ENCODE data around the gene C6orf15.

The C6orf15 gene

GRCh38 chr6:31143148-31143547 is 30.8 kb upstream of the C6orf15 start:
- Histone ChIP-seq H2AFZ (ENCODE audit: low read length) (no peak overlapping the region), H3K4me2 (ENCODE audit: low read depth, low read length, poor library complexity, severe bottlenecking) (no peak overlapping the region), H3K79me2 (ENCODE audit: insufficient read depth, low read length) (no peaks in the 10 kb centered on the region)

GRCh38 chr6:31142361-31142761 is 30.0 kb upstream of the C6orf15 start:
- no peak overlapping the region for H3K9ac ChIP-seq (ENCODE audit: low read depth, low read length, poor library complexity, severe bottlenecking)
- H4K20me1 ChIP-seq (ENCODE audit: insufficient read depth, low read length, poor library complexity, severe bottlenecking) = no peaks in the 10 kb centered on the region
- no peaks in the 10 kb centered on the region for H3K36me3 ChIP-seq (ENCODE audit: insufficient read depth, low read length)
- H3K4me3 ChIP-seq (ENCODE audit: low read length, poor library complexity, severe bottlenecking) = no peak overlapping the region
- no peak overlapping the region for H2AFZ ChIP-seq (ENCODE audit: low read length)
- H3K79me2 ChIP-seq (ENCODE audit: insufficient read depth, low read length) = no peaks in the 10 kb centered on the region
- no peaks in the 10 kb centered on the region for H3F3A ChIP-seq (ENCODE audit: low read depth)
- H3K9me2 ChIP-seq (replicated peaks; ENCODE audit: low read depth, low read length) = no peaks in the 10 kb centered on the region
- no peaks in the 10 kb centered on the region for H3K9me3 ChIP-seq (ENCODE audit: insufficient read depth, low read depth, low read length)
- H3K4me1 ChIP-seq (ENCODE audit: insufficient read depth, low read length, poor library complexity, severe bottlenecking) = peaks cover 3% of the 10 kb centered on the region
- no peaks in the 10 kb centered on the region for H3K27me3 ChIP-seq (ENCODE audit: insufficient read depth, low read length, poor library complexity, severe bottlenecking)
- H3K4me2 ChIP-seq (ENCODE audit: low read depth, low read length, poor library complexity, severe bottlenecking) = no peak overlapping the region
- no peak for TF ChIP-seq EZH2phosphoT487 (IDR thresholded peaks at IDR 0.05; ENCODE audit: borderline replicate concordance)
- no peak for TF ChIP-seq CTCF (conservative IDR thresholded peaks at IDR 0.05; ENCODE audit: low read length)

More at GRCh38 chr6:31143148-31143547, 30.8 kb upstream of the C6orf15 start:
- TF ChIP-seq EZH2phosphoT487 (IDR thresholded peaks at IDR 0.05; ENCODE audit: borderline replicate concordance) = no peak
- no peak for TF ChIP-seq CTCF (conservative IDR thresholded peaks at IDR 0.05; ENCODE audit: low read length)
- Histone ChIP-seq H3K9ac (ENCODE audit: low read depth, low read length, poor library complexity, severe bottlenecking) (no peak overlapping the region), H4K20me1 (ENCODE audit: insufficient read depth, low read length, poor library complexity, severe bottlenecking) (no peaks in the 10 kb centered on the region), H3K4me3 (ENCODE audit: low read length, poor library complexity, severe bottlenecking) (no peak overlapping the region), H3F3A (ENCODE audit: low read depth) (no peaks in the 10 kb centered on the region), H3K36me3 (ENCODE audit: insufficient read depth, low read length) (no peaks in the 10 kb centered on the region), H3K4me1 (ENCODE audit: insufficient read depth, low read length, poor library complexity, severe bottlenecking) (no peaks in the 10 kb centered on the region), H3K9me3 (ENCODE audit: insufficient read depth, low read depth, low read length) (no peaks in the 10 kb centered on the region), H3K9me2 (replicated peaks; ENCODE audit: low read depth, low read length) (no peaks in the 10 kb centered on the region), H3K27me3 (ENCODE audit: insufficient read depth, low read length, poor library complexity, severe bottlenecking) (no peaks in the 10 kb centered on the region)

- Histone ChIP-seq H3K36me3 (ENCODE audit: insufficient read depth, low read length) (no peaks in the 10 kb centered on the region), H3K79me2 (ENCODE audit: insufficient read depth, low read length) (no peaks in the 10 kb centered on the region), H3F3A (ENCODE audit: low read depth) (no peaks in the 10 kb centered on the region), H3K4me3 (ENCODE audit: low read length, poor library complexity, severe bottlenecking) (no peak overlapping the region), H4K20me1 (ENCODE audit: insufficient read depth, low read length, poor library complexity, severe bottlenecking) (no peaks in the 10 kb centered on the region), H3K9ac (ENCODE audit: low read depth, low read length, poor library complexity, severe bottlenecking) (no peak overlapping the region), H3K4me2 (ENCODE audit: low read depth, low read length, poor library complexity, severe bottlenecking) (no peak overlapping the region), H3K4me1 (ENCODE audit: insufficient read depth, low read length, poor library complexity, severe bottlenecking) (peaks cover 3% of the 10 kb centered on the region), H2AFZ (ENCODE audit: low read length) (no peak overlapping the region), H3K9me2 (replicated peaks; ENCODE audit: low read depth, low read length) (no peaks in the 10 kb centered on the region), H3K27me3 (ENCODE audit: insufficient read depth, low read length, poor library complexity, severe bottlenecking) (no peaks in the 10 kb centered on the region), H3K9me3 (ENCODE audit: insufficient read depth, low read depth, low read length) (no peaks in the 10 kb centered on the region)
- TF ChIP-seq CTCF (conservative IDR thresholded peaks at IDR 0.05; ENCODE audit: low read length) (no peak), EZH2phosphoT487 (IDR thresholded peaks at IDR 0.05; ENCODE audit: borderline replicate concordance) (no peak)
These were observed 28.3 kb upstream of the C6orf15 start for GRCh38 chr6:31140643-31141042.
